Naive thymus-derived CD4-positive, alpha-beta T cell (primary cell): Measurements from ENCODE around the gene AGMO. TPM values are rescaled to one million over a fixed set of nuclear protein-coding genes. Genes with fewer than 3 reads are reported as not detected.

Experiments used
- ATAC-seq: fragments of 150-1000 bp; cut with Tn5 transposase; 2 replicates; pipeline ENCODE4 v1.10.0; 2021; ENCODE audit warnings: mild to moderate bottlenecking, moderate library complexity
- CTCF ChIA-PET: fragments of 350-600 bp; sonication (Branson Sonifier 250); formaldehyde crosslinking; loops from one replicate; lab custom pipeline; 2021; ENCODE audit warnings: antibody characterized with exemption; lab: Charles Lee
- POLR2A ChIA-PET: fragments of 350-600 bp; sonication (Branson Sonifier 250); formaldehyde crosslinking; loops from one replicate; lab custom pipeline; 2021; ENCODE audit warnings: antibody characterized with exemption, inconsistent platforms; lab: Charles Lee
- DNase-seq, 9 donors: peaks; one replicate each; pipeline versions ENCODE4 v3.0.0 to v3.0.0-alpha.2; 2020 to 2022; ENCODE audit warnings: mixed read lengths in 1 of 9
- H3K27ac ChIP-seq: one replicate; pipeline ENCODE4 v1.7.0; 2013; ENCODE audit warnings: mild to moderate bottlenecking, low read depth, low read length, moderate library complexity
- H3K27me3 ChIP-seq, 2 donors: one replicate each; pipeline ENCODE4 v1.7.0; 2013; ENCODE audit warnings: low read length in 2 of 2, mild to moderate bottlenecking in 2 of 2, moderate library complexity in 2 of 2; ENCODE audit not compliant: control insufficient read depth in 2 of 2, insufficient read depth in 2 of 2
- H3K36me3 ChIP-seq, 3 experiments: 1 replicate in 2 of 3; 2 replicates in 1 of 3; pipeline ENCODE4 v1.7.0; 2013; ENCODE audit warnings: low read length in 3 of 3, mild to moderate bottlenecking in 3 of 3, moderate library complexity in 1 of 3; ENCODE audit not compliant: insufficient read depth in 3 of 3, control insufficient read depth in 2 of 3
- H3K4me1 ChIP-seq, 2 donors: one replicate each; pipeline ENCODE4 v1.7.0; 2013; ENCODE audit warnings: low read length in 2 of 2, mild to moderate bottlenecking in 2 of 2, moderate library complexity in 1 of 2; ENCODE audit not compliant: control insufficient read depth in 2 of 2, insufficient read depth in 2 of 2
- H3K4me3 ChIP-seq: 2 replicates; pipeline ENCODE4 v1.7.0; 2013; ENCODE audit warnings: mild to moderate bottlenecking, low read length
- H3K9me3 ChIP-seq, 3 experiments: 1 replicate in 2 of 3; 2 replicates in 1 of 3; pipeline ENCODE4 v1.7.0; 2013; ENCODE audit warnings: low read length in 3 of 3; ENCODE audit not compliant: control insufficient read depth in 2 of 3
- H3K27ac Mint-ChIP-seq, 9 donors: one replicate each; pipeline ENCODE4 v1.8.0; 2020 to 2022; ENCODE audit warnings: mixed read lengths in 9 of 9, mild to moderate bottlenecking in 8 of 9, moderate library complexity in 5 of 9, inconsistent platforms in 2 of 9
- H3K27me3 Mint-ChIP-seq, 5 donors: one replicate each; pipeline ENCODE4 v1.8.0; 2021 to 2022; ENCODE audit warnings: mixed read lengths in 5 of 5, mild to moderate bottlenecking in 1 of 5
- H3K36me3 Mint-ChIP-seq, 5 donors: one replicate each; pipeline ENCODE4 v1.8.0; 2020 to 2022; ENCODE audit warnings: mixed read lengths in 5 of 5, mild to moderate bottlenecking in 3 of 5, inconsistent platforms in 1 of 5
- H3K4me1 Mint-ChIP-seq, 7 donors: one replicate each; pipeline ENCODE4 v1.8.0; 2020 to 2022; ENCODE audit warnings: mixed read lengths in 7 of 7, mild to moderate bottlenecking in 3 of 7, inconsistent platforms in 1 of 7
- H3K4me3 Mint-ChIP-seq, 10 donors: one replicate each; pipeline ENCODE4 v1.8.0; 2020 to 2022; ENCODE audit warnings: mild to moderate bottlenecking in 10 of 10, mixed read lengths in 10 of 10, moderate library complexity in 6 of 10, inconsistent platforms in 2 of 10
- H3K9me3 Mint-ChIP-seq, 11 donors: one replicate each; pipeline ENCODE4 v1.8.0; 2020 to 2022; ENCODE audit warnings: mixed read lengths in 11 of 11, mild to moderate bottlenecking in 4 of 11, inconsistent platforms in 1 of 11, moderate library complexity in 1 of 11
- intact Hi-C, 2 donors: fragments of 100-400 bp; cut with micrococcal nuclease; formaldehyde crosslinking; loops; one replicate each; pipeline ENCODE4 v1.15.1; 2023
- polyA plus RNA-seq, 2 donors: library from polyadenylated mRNA; unstranded; fragments of 300-500 nt; fragmentation: Illumina TruSeq; gene quantifications; one replicate each; pipeline ENCODE4 v1.2.3, GENCODE V29; 2021
- total RNA-seq, 6 experiments: library from RNA in 5 of 6; stranded (reverse) in 5 of 6; gene quantifications; 1 replicate in 5 of 6; 2 replicates in 1 of 6; pipeline ENCODE4 v1.2.3 and lab custom pipeline; 2021 to 2026

AGMO gene
- total and polyA plus RNA-seq, 7 experiments from 2014 or later = not detected

DNA sequence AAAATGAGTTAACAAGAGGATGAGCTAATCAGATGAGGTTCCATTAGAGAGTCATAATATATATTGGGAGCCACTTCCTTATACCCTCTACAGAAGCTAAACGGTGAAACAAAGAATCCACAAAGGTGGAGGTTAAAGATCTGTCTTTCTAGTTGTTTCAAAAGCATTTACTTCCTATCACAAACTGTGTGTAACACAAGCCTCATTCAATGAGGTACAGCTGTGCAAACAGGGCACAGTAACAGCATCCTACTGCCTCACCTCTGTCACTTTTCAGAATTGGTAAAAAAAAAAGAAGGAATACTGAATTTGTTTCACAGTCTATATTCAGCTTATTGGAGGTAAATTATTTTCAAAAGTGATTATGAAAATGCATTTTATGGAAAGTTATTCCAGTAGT is 128.7 kb downstream of the AGMO start:
- H3K27me3 Mint-ChIP-seq = no peaks in the 10 kb centered on the region
- Histone ChIP-seq H3K9me3 (no peaks in the 10 kb centered on the region), H3K4me3 (no peak overlapping the region), H3K4me1 (no peaks in the 10 kb centered on the region), H3K27ac (no peak overlapping the region), H3K36me3 (no peaks in the 10 kb centered on the region), H3K27me3 (no peaks in the 10 kb centered on the region)
- DNase-seq = no peak
- no peaks in the 10 kb centered on the region for H3K4me1 Mint-ChIP-seq
- intact Hi-C loops = no loop called here
- CTCF ChIA-PET = no interaction called here
- ATAC-seq = no peak
- POLR2A ChIA-PET = no interaction called here
- peaks cover 0 to 16% (median 3%) of the 10 kb centered on the region in 11 donors for H3K9me3 Mint-ChIP-seq
- H3K36me3 Mint-ChIP-seq = no peaks in the 10 kb centered on the region
- no peak overlapping the region for H3K4me3 Mint-ChIP-seq
- H3K27ac Mint-ChIP-seq = no peak overlapping the region

GRCh38 chr7:15430911-15431310 is 130.9 kb downstream of the AGMO start:
- Histone ChIP-seq H3K9me3 (no peaks in the 10 kb centered on the region), H3K4me1 (no peaks in the 10 kb centered on the region), H3K4me3 (no peak overlapping the region), H3K27ac (no peak overlapping the region), H3K36me3 (no peaks in the 10 kb centered on the region), H3K27me3 (no peaks in the 10 kb centered on the region)
- Mint-ChIP-seq H3K4me3 (no peak overlapping the region), H3K27me3 (no peaks in the 10 kb centered on the region), H3K36me3 (no peaks in the 10 kb centered on the region), H3K9me3 (peaks cover 0 to 20% (median 4%) of the 10 kb centered on the region in 11 donors), H3K27ac (no peak overlapping the region), H3K4me1 (no peaks in the 10 kb centered on the region)
- ChIA-PET CTCF (no interaction called here), POLR2A (no interaction called here)
- no peak for ATAC-seq
- intact Hi-C loops = no loop called here
- DNase-seq = no peak

DNA sequence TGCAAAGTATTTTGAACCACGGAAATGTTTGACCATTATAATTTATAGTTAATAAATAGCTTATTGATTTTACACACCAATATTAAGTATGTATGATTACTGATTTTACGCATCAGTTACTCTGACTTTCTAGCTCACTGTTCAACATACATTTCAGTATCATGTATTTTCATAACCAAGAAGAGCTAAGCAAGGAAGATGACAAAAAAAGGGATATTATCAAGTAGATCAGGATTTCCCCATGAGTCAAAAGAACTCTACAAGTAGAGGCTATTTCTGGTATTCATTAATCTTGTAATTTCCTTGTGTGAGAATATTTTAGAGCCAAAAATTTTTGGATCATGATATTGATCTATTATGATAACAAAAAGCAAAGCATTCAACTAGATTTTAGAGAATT is 131.6 kb downstream of the AGMO start:
- H3K27ac ChIP-seq = no peak overlapping the region
- H3K4me1 ChIP-seq = no peaks in the 10 kb centered on the region
- CTCF ChIA-PET = no interaction called here
- Mint-ChIP-seq H3K9me3 (peaks cover 0 to 16% (median 3%) of the 10 kb centered on the region in 11 donors), H3K27me3 (no peaks in the 10 kb centered on the region), H3K4me1 (no peaks in the 10 kb centered on the region), H3K4me3 (no peak overlapping the region), H3K27ac (no peak overlapping the region), H3K36me3 (no peaks in the 10 kb centered on the region)
- ATAC-seq = no peak
- no peaks in the 10 kb centered on the region for H3K27me3 ChIP-seq
- POLR2A ChIA-PET = no interaction called here
- DNase-seq = no peak
- intact Hi-C loops = no loop called here
- no peaks in the 10 kb centered on the region for H3K9me3 ChIP-seq
- H3K4me3 ChIP-seq = no peak overlapping the region
- H3K36me3 ChIP-seq = no peaks in the 10 kb centered on the region

DNA sequence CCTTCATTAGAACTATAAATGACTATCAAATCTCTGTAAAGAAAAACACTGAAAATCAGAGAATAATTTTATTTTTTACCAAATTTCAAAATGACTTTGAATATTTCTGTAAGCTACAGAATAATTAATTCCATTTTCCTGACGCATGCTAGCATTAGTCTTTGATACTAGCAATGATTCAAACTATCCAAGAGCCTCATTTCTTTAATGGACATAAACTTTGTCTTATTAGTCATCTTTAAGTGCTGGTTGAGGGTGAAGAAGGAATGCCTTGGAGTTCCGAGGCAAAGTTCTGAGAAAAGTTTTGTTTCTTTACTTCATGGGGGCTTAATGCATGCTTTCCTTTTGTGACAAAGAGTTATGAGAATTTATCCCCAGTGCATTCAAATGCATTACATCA is 137.3 kb downstream of the AGMO start:
- no peaks in the 10 kb centered on the region for H3K27me3 Mint-ChIP-seq
- ChIA-PET POLR2A (no interaction called here), CTCF (no interaction called here)
- no peaks in the 10 kb centered on the region for H3K4me1 ChIP-seq
- no peaks in the 10 kb centered on the region for H3K4me1 Mint-ChIP-seq
- H3K36me3 ChIP-seq = no peaks in the 10 kb centered on the region
- no peak for ATAC-seq
- H3K27ac ChIP-seq = no peak overlapping the region
- peaks cover 0 to 34% (median 11%) of the 10 kb centered on the region in 11 donors for H3K9me3 Mint-ChIP-seq
- no peaks in the 10 kb centered on the region for H3K9me3 ChIP-seq
- H3K27ac Mint-ChIP-seq = no peak overlapping the region
- no peak overlapping the region for H3K4me3 Mint-ChIP-seq
- H3K36me3 Mint-ChIP-seq = peaks cover 0 to 4% (median 0%) of the 10 kb centered on the region in 5 donors
- intact Hi-C loops = no loop called here
- H3K27me3 ChIP-seq = no peaks in the 10 kb centered on the region
- no peak for DNase-seq
- no peak overlapping the region for H3K4me3 ChIP-seq

DNA sequence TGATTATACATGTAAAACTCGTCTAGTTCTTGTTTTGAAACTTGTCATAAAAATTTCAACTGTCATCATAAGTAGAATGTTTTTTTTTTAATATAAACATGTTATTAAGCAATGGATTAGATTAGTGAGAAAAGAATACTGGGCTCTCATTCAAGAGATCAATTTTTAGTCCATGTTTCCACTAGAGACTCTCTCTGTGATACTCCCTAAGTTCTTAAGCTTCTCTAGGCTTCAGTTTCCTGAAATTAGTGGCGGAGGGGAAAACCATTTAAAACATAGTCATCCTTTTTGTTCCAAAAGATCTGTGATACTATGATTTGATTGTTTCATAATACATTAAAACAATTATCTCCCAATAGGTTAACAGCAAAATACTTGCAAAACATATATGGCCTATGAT is 142.2 kb downstream of the AGMO start:
- Histone ChIP-seq H3K9me3 (no peaks in the 10 kb centered on the region), H3K4me1 (no peaks in the 10 kb centered on the region), H3K36me3 (no peaks in the 10 kb centered on the region), H3K4me3 (no peak overlapping the region), H3K27me3 (no peaks in the 10 kb centered on the region), H3K27ac (no peak overlapping the region)
- CTCF ChIA-PET = no interaction called here
- ATAC-seq (no peak), DNase-seq (no peak)
- no peak overlapping the region for H3K4me3 Mint-ChIP-seq
- H3K4me1 Mint-ChIP-seq = no peaks in the 10 kb centered on the region
- no peaks in the 10 kb centered on the region for H3K27me3 Mint-ChIP-seq
- POLR2A ChIA-PET = no interaction called here
- H3K27ac Mint-ChIP-seq = no peak overlapping the region
- H3K36me3 Mint-ChIP-seq = peaks cover 0 to 4% (median 0%) of the 10 kb centered on the region in 5 donors
- intact Hi-C loops = no loop called here
- peaks cover 1 to 27% (median 12%) of the 10 kb centered on the region in 11 donors for H3K9me3 Mint-ChIP-seq

DNA sequence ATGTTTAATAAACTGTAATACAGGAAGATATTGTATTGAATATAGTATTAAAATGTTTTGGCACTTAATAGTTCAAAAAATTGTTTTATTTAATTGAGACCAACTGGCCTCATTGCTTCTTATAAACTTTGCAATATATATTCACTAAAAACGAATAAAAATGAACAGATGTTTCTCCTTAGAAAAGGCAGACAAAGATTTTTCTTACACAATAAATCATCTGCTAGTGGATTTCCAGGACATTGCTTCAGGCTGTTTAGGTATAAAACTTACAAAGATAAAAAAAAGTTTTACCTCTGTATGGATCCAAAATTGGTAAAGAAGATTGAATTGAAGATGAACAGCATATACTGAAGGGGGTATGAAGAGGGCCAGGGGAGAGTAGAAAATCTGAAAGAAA is 143.6 kb downstream of the AGMO start:
- Histone ChIP-seq H3K36me3 (no peaks in the 10 kb centered on the region), H3K27me3 (no peaks in the 10 kb centered on the region), H3K9me3 (no peaks in the 10 kb centered on the region), H3K27ac (no peak overlapping the region), H3K4me1 (no peaks in the 10 kb centered on the region), H3K4me3 (no peak overlapping the region)
- intact Hi-C loops = no loop called here
- no peaks in the 10 kb centered on the region for H3K27me3 Mint-ChIP-seq
- H3K36me3 Mint-ChIP-seq = peaks cover 0 to 4% (median 0%) of the 10 kb centered on the region in 5 donors
- no peaks in the 10 kb centered on the region for H3K4me1 Mint-ChIP-seq
- CTCF ChIA-PET = no interaction called here
- H3K4me3 Mint-ChIP-seq = no peak overlapping the region
- ATAC-seq = no peak
- H3K9me3 Mint-ChIP-seq = peaks cover 4 to 24% (median 12%) of the 10 kb centered on the region in 11 donors
- no peak overlapping the region for H3K27ac Mint-ChIP-seq
- no peak for DNase-seq
- POLR2A ChIA-PET = no interaction called here

DNA sequence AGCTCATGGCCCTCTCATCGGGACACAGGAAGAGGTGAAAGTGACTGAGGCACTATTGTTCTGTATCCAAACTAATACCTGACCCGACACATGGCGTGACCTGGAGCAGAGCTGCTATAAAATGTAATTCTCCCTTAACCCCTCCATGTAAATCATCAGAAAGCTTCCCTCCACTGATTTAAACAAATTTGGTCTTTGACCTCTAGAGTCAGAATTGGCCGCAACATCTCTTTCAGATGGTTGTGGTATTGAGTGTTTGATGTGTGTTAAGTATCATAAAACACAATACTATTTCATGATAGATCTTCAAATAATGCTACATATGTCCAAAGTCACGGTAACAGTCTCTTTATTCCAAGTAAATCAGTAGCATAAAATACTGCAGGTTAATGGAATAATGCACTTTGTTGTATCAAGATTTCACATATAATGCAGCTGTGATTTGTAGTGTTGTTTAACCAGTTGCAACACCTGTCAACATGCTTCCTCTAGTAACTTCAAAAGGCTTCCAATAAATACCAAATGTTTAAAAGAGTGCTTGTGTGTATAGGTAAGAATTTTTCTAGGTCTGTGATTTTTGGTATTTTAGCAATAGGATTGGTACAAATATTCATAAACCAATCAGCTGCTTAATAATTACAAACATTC is 144.3 kb downstream of the AGMO start:
- H3K27me3 Mint-ChIP-seq = no peaks in the 10 kb centered on the region
- Histone ChIP-seq H3K36me3 (no peaks in the 10 kb centered on the region), H3K27me3 (no peaks in the 10 kb centered on the region), H3K4me1 (no peaks in the 10 kb centered on the region), H3K4me3 (no peak overlapping the region), H3K9me3 (no peaks in the 10 kb centered on the region), H3K27ac (no peak overlapping the region)
- H3K9me3 Mint-ChIP-seq = peaks cover 4 to 23% (median 11%) of the 10 kb centered on the region in 11 donors
- ATAC-seq (no peak), DNase-seq (no peak)
- H3K4me1 Mint-ChIP-seq = no peaks in the 10 kb centered on the region
- H3K27ac Mint-ChIP-seq = no peak overlapping the region
- H3K4me3 Mint-ChIP-seq = no peak overlapping the region
- intact Hi-C loops = no loop called here
- CTCF ChIA-PET = no interaction called here
- POLR2A ChIA-PET = no interaction called here
- H3K36me3 Mint-ChIP-seq = peaks cover 0 to 4% (median 0%) of the 10 kb centered on the region in 5 donors
